PFSK-1 (cell line): ENCODE data around the gene PRKCE.

Experiments
- FOXP2 ChIP-seq: optimal IDR thresholded peaks from 2 replicates; pipeline ENCODE3; 2011; ENCODE audit warnings: borderline replicate concordance, control low read depth, inconsistent platforms; ENCODE audit not compliant: insufficient read depth; ENCODE audit errors: extremely low read length, extremely low read depth
- POLR2AphosphoS5 ChIP-seq: IDR thresholded peaks from 2 replicates; pipeline ENCODE4 v1.6.1; 2012; ENCODE audit warnings: low read depth, mild to moderate bottlenecking, control low read depth, low read length, moderate library complexity
- REST ChIP-seq, 2 experiments: IDR thresholded peaks; 2 replicates each; pipeline versions ENCODE4 v1.6.1 to v1.8.0; 2011 to 2012; ENCODE audit warnings: low read depth in 2 of 2, low read length in 2 of 2, control low read depth in 1 of 2, inconsistent platforms in 1 of 2, mild to moderate bottlenecking in 1 of 2, moderate library complexity in 1 of 2; ENCODE audit not compliant: insufficient read depth in 1 of 2
- SIN3A ChIP-seq: IDR thresholded peaks from 2 replicates; pipeline ENCODE4 v1.6.1; 2012; ENCODE audit warnings: mild to moderate bottlenecking, low read length, moderate library complexity, borderline replicate concordance; ENCODE audit not compliant: insufficient read depth
- TAF1 ChIP-seq: IDR thresholded peaks from 2 replicates; pipeline ENCODE4 v1.6.1; 2012; ENCODE audit warnings: low read length, control low read depth, borderline replicate concordance; ENCODE audit not compliant: insufficient read depth

Gene PRKCE

GRCh38 chr2:45761635-45762034 lies 110.2 kb downstream of the PRKCE start:
- TF ChIP-seq POLR2AphosphoS5 = no peak
- TF ChIP-seq TAF1 = no peak
- TF ChIP-seq REST (IDR thresholded peaks at IDR 0.05; ENCODE audit: insufficient read depth in 1 of 2, low read depth in 2 of 2, low read length in 2 of 2) = no peak
- TF ChIP-seq FOXP2 = no peak
- no peak for TF ChIP-seq SIN3A

- TF ChIP-seq TAF1 (no peak), REST (IDR thresholded peaks at IDR 0.05; ENCODE audit: insufficient read depth in 1 of 2, low read depth in 2 of 2, low read length in 2 of 2) (no peak), POLR2AphosphoS5 (no peak), SIN3A (no peak), FOXP2 (no peak)
Measured at GRCh38 chr2:45763255-45763654, 111.8 kb downstream of the PRKCE start.

- TF ChIP-seq SIN3A (no peak), POLR2AphosphoS5 (no peak), REST (IDR thresholded peaks at IDR 0.05; ENCODE audit: insufficient read depth in 1 of 2, low read depth in 2 of 2, low read length in 2 of 2) (no peak), TAF1 (no peak), FOXP2 (no peak)
Measured at GRCh38 chr2:45763797-45764196, 112.3 kb downstream of the PRKCE start.

- TF ChIP-seq FOXP2 = no peak
- no peak for TF ChIP-seq POLR2AphosphoS5
- no peak for TF ChIP-seq REST (IDR thresholded peaks at IDR 0.05; ENCODE audit: insufficient read depth in 1 of 2, low read depth in 2 of 2, low read length in 2 of 2)
- TF ChIP-seq TAF1 = no peak
- no peak for TF ChIP-seq SIN3A
Measured at GRCh38 chr2:45765007-45765727, 113.7 kb downstream of the PRKCE start.
